ENCODE measurements around the gene USHBP1. TPM values are rescaled to one million over a fixed set of nuclear protein-coding genes. Genes with fewer than 3 reads are reported as not detected.

Gene USHBP1
- total and polyA plus RNA-seq, 2 of the 13 experiments (the other 11 are each of a cell fraction or from before 2014, with no cell fraction given), result 0.15 to 1.5 TPM

DNA sequence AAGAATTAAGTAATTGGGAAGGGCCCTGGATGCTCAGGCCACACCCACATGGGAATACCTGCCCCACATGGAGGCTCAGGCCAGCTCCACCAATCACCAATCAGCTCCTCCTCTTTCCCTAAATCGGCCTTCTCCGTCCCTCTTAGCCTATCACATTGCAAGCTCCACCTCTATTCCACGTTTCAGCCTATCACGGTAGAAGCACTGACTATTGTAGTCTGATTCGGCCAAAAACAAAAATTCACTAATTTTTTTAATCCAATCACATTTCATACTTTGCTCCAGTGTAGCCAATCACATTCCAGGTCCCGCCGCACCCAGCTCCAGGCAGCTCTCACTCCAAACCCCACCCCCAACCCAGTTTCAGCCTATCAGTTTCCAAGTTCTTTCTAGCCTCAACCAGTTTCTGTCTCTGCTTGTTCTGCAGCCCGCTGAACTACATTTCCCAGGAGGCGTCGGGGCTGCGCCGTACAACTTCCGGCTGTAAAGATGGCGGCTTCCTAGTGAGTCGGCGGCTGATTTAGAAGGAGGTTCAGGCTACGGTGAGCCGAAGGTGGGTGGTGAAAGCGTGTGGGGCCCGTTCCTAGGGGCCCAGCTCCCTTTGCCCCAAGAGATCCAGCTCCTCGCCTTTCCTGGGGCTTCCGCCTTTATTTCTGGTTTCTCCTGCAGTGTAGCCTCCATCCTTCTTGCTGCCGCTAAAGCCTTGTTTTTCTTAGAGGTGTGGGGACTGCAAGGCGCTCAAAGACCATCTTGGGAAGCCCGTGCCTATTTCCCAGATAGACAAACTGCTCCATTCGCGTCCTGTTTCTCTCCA lies 2.6 kb upstream of the USHBP1 start, which contains the start of gene BABAM1 (continued):
- TF ChIP-seq, protein P1, sequence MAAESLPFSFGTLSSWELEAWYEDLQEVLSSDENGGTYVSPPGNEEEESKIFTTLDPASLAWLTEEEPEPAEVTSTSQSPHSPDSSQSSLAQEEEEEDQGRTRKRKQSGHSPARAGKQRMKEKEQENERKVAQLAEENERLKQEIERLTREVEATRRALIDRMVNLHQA (CRISPR knock-in tag; IDR thresholded peaks at IDR 0.05), result no peak
- TF ChIP-seq ZNF563 (CRISPR knock-in tag; IDR thresholded peaks at IDR 0.05), result no peak
- TF ChIP-seq SNAPC2 (CRISPR knock-in tag; IDR thresholded peaks at IDR 0.05), result no peak; the same call in 1 of the 2 replicates
- 0 out of 2 replicates have a peak, but pooled peaks have one; percentile 29 for TF ChIP-seq TOPORS (CRISPR knock-in tag; IDR thresholded peaks at IDR 0.05)
- TF ChIP-seq, protein P2, sequence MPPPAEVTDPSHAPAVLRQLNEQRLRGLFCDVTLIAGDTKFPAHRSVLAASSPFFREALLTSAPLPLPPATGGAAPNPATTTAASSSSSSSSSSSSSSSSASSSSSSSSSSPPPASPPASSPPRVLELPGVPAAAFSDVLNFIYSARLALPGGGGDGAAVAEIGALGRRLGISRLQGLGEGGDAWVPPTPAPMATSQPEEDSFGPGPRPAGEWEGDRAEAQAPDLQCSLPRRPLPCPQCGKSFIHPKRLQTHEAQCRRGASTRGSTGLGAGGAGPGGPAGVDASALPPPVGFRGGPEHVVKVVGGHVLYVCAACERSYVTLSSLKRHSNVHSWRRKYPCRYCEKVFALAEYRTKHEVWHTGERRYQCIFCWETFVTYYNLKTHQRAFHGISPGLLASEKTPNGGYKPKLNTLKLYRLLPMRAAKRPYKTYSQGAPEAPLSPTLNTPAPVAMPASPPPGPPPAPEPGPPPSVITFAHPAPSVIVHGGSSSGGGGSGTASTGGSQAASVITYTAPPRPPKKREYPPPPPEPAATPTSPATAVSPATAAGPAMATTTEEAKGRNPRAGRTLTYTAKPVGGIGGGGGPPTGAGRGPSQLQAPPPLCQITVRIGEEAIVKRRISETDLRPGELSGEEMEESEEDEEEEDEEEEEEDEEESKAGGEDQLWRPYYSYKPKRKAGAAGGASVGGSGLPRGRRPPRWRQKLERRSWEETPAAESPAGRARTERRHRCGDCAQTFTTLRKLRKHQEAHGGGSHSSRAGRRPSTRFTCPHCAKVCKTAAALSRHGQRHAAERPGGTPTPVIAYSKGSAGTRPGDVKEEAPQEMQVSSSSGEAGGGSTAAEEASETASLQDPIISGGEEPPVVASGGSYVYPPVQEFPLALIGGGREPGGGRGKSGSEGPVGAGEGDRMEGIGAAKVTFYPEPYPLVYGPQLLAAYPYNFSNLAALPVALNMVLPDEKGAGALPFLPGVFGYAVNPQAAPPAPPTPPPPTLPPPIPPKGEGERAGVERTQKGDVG (CRISPR knock-in tag; IDR thresholded peaks at IDR 0.05; ENCODE audit: borderline replicate concordance), result no peak
- TF ChIP-seq, protein P3, sequence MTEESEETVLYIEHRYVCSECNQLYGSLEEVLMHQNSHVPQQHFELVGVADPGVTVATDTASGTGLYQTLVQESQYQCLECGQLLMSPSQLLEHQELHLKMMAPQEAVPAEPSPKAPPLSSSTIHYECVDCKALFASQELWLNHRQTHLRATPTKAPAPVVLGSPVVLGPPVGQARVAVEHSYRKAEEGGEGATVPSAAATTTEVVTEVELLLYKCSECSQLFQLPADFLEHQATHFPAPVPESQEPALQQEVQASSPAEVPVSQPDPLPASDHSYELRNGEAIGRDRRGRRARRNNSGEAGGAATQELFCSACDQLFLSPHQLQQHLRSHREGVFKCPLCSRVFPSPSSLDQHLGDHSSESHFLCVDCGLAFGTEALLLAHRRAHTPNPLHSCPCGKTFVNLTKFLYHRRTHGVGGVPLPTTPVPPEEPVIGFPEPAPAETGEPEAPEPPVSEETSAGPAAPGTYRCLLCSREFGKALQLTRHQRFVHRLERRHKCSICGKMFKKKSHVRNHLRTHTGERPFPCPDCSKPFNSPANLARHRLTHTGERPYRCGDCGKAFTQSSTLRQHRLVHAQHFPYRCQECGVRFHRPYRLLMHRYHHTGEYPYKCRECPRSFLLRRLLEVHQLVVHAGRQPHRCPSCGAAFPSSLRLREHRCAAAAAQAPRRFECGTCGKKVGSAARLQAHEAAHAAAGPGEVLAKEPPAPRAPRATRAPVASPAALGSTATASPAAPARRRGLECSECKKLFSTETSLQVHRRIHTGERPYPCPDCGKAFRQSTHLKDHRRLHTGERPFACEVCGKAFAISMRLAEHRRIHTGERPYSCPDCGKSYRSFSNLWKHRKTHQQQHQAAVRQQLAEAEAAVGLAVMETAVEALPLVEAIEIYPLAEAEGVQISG (CRISPR knock-in tag; IDR thresholded peaks at IDR 0.05), result peak; percentile 91
- TF ChIP-seq HOXD1 (CRISPR knock-in tag; IDR thresholded peaks at IDR 0.05), result no peak
- TF ChIP-seq NBN (conservative IDR thresholded peaks at IDR 0.05), result no peak
- no peak for TF ChIP-seq NONO (IDR thresholded peaks at IDR 0.05)
- peak; percentile 58; the same call in 1 of the 2 replicates for TF ChIP-seq NONO (CRISPR knock-in tag; conservative IDR thresholded peaks at IDR 0.05)
- no peak for TF ChIP-seq RAD21 (CRISPR knock-in tag; IDR thresholded peaks at IDR 0.05)
- no peak for TF ChIP-seq REXO4 (CRISPR knock-in tag; IDR thresholded peaks at IDR 0.05; ENCODE audit: borderline replicate concordance)
- no peak for TF ChIP-seq MLLT10 (CRISPR knock-in tag; IDR thresholded peaks at IDR 0.05)
- TF ChIP-seq HOXA7 (CRISPR knock-in tag; IDR thresholded peaks at IDR 0.05), result no peak
- no peak for TF ChIP-seq GZF1 (CRISPR knock-in tag; IDR thresholded peaks at IDR 0.05)
- no peak for TF ChIP-seq NR3C1 (CRISPR knock-in tag; IDR thresholded peaks at IDR 0.05)
- TF ChIP-seq KDM5B (CRISPR knock-in tag; IDR thresholded peaks at IDR 0.05; ENCODE audit: borderline replicate concordance), result no peak
- no peak; the same call in 1 of the 2 replicates for TF ChIP-seq KLF12 (CRISPR knock-in tag; IDR thresholded peaks at IDR 0.05; ENCODE audit: borderline replicate concordance)
- no peak for TF ChIP-seq ZNF878 (CRISPR knock-in tag; IDR thresholded peaks at IDR 0.05)
- no peak for TF ChIP-seq SOX5 (CRISPR knock-in tag; IDR thresholded peaks at IDR 0.05; ENCODE audit: borderline replicate concordance)
- TF ChIP-seq ZEB1 (IDR thresholded peaks at IDR 0.05; ENCODE audit: insufficient replicate concordance, low read depth), result no peak
- TF ChIP-seq ZNF567 (CRISPR knock-in tag; IDR thresholded peaks at IDR 0.05; ENCODE audit: borderline replicate concordance), result no peak
- TF ChIP-seq, protein P4, sequence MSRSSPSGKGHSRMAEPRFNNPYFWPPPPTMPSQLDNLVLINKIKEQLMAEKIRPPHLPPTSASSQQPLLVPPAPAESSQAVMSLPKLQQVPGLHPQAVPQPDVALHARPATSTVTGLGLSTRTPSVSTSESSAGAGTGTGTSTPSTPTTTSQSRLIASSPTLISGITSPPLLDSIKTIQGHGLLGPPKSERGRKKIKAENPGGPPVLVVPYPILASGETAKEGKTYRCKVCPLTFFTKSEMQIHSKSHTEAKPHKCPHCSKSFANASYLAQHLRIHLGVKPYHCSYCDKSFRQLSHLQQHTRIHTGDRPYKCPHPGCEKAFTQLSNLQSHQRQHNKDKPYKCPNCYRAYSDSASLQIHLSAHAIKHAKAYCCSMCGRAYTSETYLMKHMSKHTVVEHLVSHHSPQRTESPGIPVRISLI (CRISPR knock-in tag; IDR thresholded peaks at IDR 0.05; ENCODE audit: borderline replicate concordance), result no peak

Measured in HepG2 (cell line).